Endothelial cell (in vitro differentiated cells): ENCODE data around the gene C11orf68. TPM values are rescaled to one million over a fixed set of nuclear protein-coding genes. Genes with fewer than 3 reads are reported as not detected.

Source experiments
- DNase-seq: peaks from one replicate; pipeline ENCODE4 v3.0.0; 2021; ENCODE audit warnings: low spot score
- H3K27ac Mint-ChIP-seq: one replicate; pipeline ENCODE4 v1.8.0; 2021; ENCODE audit warnings: mixed read lengths, inconsistent platforms; ENCODE audit not compliant: unreplicated experiment
- H3K27me3 Mint-ChIP-seq: one replicate; pipeline ENCODE4 v1.8.0; 2021; ENCODE audit warnings: mild to moderate bottlenecking, moderate library complexity, mixed read lengths, inconsistent platforms; ENCODE audit not compliant: unreplicated experiment
- H3K36me3 Mint-ChIP-seq: one replicate; pipeline ENCODE4 v1.8.0; 2021; ENCODE audit warnings: mild to moderate bottlenecking, low read depth, mixed read lengths, inconsistent platforms; ENCODE audit not compliant: unreplicated experiment
- H3K4me1 Mint-ChIP-seq: one replicate; pipeline ENCODE4 v1.8.0; 2021; ENCODE audit warnings: mild to moderate bottlenecking, mixed read lengths, inconsistent platforms; ENCODE audit not compliant: unreplicated experiment
- H3K4me3 Mint-ChIP-seq: one replicate; pipeline ENCODE4 v1.8.0; 2021; ENCODE audit warnings: mild to moderate bottlenecking, mixed read lengths, inconsistent platforms; ENCODE audit not compliant: unreplicated experiment
- H3K9me3 Mint-ChIP-seq: one replicate; pipeline ENCODE4 v1.8.0; 2021; ENCODE audit warnings: mixed read lengths, inconsistent platforms; ENCODE audit not compliant: unreplicated experiment
- CTCF ChIP-seq: fragments of 200-600 bp; sonication (generic); IDR thresholded peaks from one replicate; pipeline ENCODE4 v1.5.0; 2021; ENCODE audit warnings: antibody characterized with exemption; ENCODE audit not compliant: unreplicated experiment
- total RNA-seq: library from RNA; stranded (reverse); fragmentation: NEBNext Ultra II Directional; extraction: Animal tissue kit (Norgen Biotek cat#: 25700); gene quantifications from one replicate; pipeline ENCODE4 v1.2.1, GENCODE V29; 2021; ENCODE audit not compliant: unreplicated experiment

C11orf68 gene
- total RNA-seq, 1 donor from 2014 or later: 31.1 TPM

GRCh38 chr11:65934014-65934413 lies 15.2 kb upstream of the C11orf68 start:
- Mint-ChIP-seq H3K9me3 (no peaks in the 10 kb centered on the region), H3K36me3 (no peaks in the 10 kb centered on the region), H3K27me3 (peaks cover 2% of the 10 kb centered on the region), H3K4me3 (no peak overlapping the region), H3K4me1 (no peaks in the 10 kb centered on the region), H3K27ac (no peak overlapping the region)
- no peak for DNase-seq
- no peak for TF ChIP-seq CTCF

- Mint-ChIP-seq H3K4me3 (no peak overlapping the region), H3K4me1 (peaks cover 4% of the 10 kb centered on the region), H3K36me3 (no peaks in the 10 kb centered on the region), H3K9me3 (no peaks in the 10 kb centered on the region), H3K27me3 (peaks cover 2% of the 10 kb centered on the region), H3K27ac (no peak overlapping the region)
- peak; percentile 33 for TF ChIP-seq CTCF
- no peak for DNase-seq
Measured at GRCh38 chr11:65932558-65932919, 13.7 kb upstream of the C11orf68 start.

GRCh38 chr11:65931773-65932557 lies 13.1 kb upstream of the C11orf68 start:
- H3K36me3 Mint-ChIP-seq: no peaks in the 10 kb centered on the region
- no peaks in the 10 kb centered on the region for H3K9me3 Mint-ChIP-seq
- H3K4me1 Mint-ChIP-seq: peaks cover 4% of the 10 kb centered on the region
- TF ChIP-seq CTCF: no peak
- H3K4me3 Mint-ChIP-seq: no peak overlapping the region
- H3K27me3 Mint-ChIP-seq: peaks cover 2% of the 10 kb centered on the region
- no peak overlapping the region for H3K27ac Mint-ChIP-seq
- DNase-seq: no peak

- Mint-ChIP-seq H3K9me3 (no peaks in the 10 kb centered on the region), H3K27ac (no peak overlapping the region), H3K4me3 (no peak overlapping the region), H3K36me3 (no peaks in the 10 kb centered on the region), H3K27me3 (peaks cover 3% of the 10 kb centered on the region), H3K4me1 (peaks cover 4% of the 10 kb centered on the region)
- TF ChIP-seq CTCF: no peak
- DNase-seq: no peak
Measured at GRCh38 chr11:65928667-65929066, 9.8 kb upstream of the C11orf68 start.

GRCh38 chr11:65927904-65928397 lies 9.1 kb upstream of the C11orf68 start:
- H3K4me3 Mint-ChIP-seq: no peak overlapping the region
- no peaks in the 10 kb centered on the region for H3K36me3 Mint-ChIP-seq
- no peak overlapping the region for H3K27ac Mint-ChIP-seq
- no peaks in the 10 kb centered on the region for H3K9me3 Mint-ChIP-seq
- TF ChIP-seq CTCF: no peak
- DNase-seq: no peak
- peaks cover 3% of the 10 kb centered on the region for H3K27me3 Mint-ChIP-seq
- H3K4me1 Mint-ChIP-seq: peaks cover 4% of the 10 kb centered on the region
